ENCODE measurements around the gene HOXC5.

Gene HOXC5

GRCh38 chr12:53986686-53987483, 46.0 kb upstream of the HOXC5 start:
- DNase-seq (ENCODE audit: low spot score) = no peak
- no peak for TF ChIP-seq CTCF (IDR thresholded peaks at IDR 0.05; ENCODE audit: borderline replicate concordance, control extremely low read depth, extremely low read depth, insufficient read depth, missing control alignments)
- in situ Hi-C loops (cut with MboI; ENCODE audit: low sequenced_read_pairs, unreplicated experiment) = no loop called here

- TF ChIP-seq CTCF (IDR thresholded peaks at IDR 0.05; ENCODE audit: borderline replicate concordance, control extremely low read depth, extremely low read depth, insufficient read depth, missing control alignments) = no peak
- DNase-seq (ENCODE audit: low spot score) = no peak
- in situ Hi-C loops (cut with MboI; ENCODE audit: low sequenced_read_pairs, unreplicated experiment) = no loop called here
Observed at GRCh38 chr12:53987787-53988230, 45.0 kb upstream of the HOXC5 start.

GRCh38 chr12:53988541-53989226, 44.2 kb upstream of the HOXC5 start:
- in situ Hi-C loops (cut with MboI; ENCODE audit: low sequenced_read_pairs, unreplicated experiment) = no loop called here
- no peak for TF ChIP-seq CTCF (IDR thresholded peaks at IDR 0.05; ENCODE audit: borderline replicate concordance, control extremely low read depth, extremely low read depth, insufficient read depth, missing control alignments)
- no peak for DNase-seq (ENCODE audit: low spot score)

GRCh38 chr12:53989227-53990113, 43.4 kb upstream of the HOXC5 start:
- in situ Hi-C loops (cut with MboI; ENCODE audit: low sequenced_read_pairs, unreplicated experiment) = no loop called here
- DNase-seq (ENCODE audit: low spot score) = peak; percentile 73
- peak; percentile 53 for TF ChIP-seq CTCF (IDR thresholded peaks at IDR 0.05; ENCODE audit: borderline replicate concordance, control extremely low read depth, extremely low read depth, insufficient read depth, missing control alignments)

- in situ Hi-C loops (cut with MboI; ENCODE audit: low sequenced_read_pairs, unreplicated experiment) = no loop called here
- no peak for TF ChIP-seq CTCF (IDR thresholded peaks at IDR 0.05; ENCODE audit: borderline replicate concordance, control extremely low read depth, extremely low read depth, insufficient read depth, missing control alignments)
- DNase-seq (ENCODE audit: low spot score) = no peak
Observed at GRCh38 chr12:53990311-53991076, 42.4 kb upstream of the HOXC5 start.
